Measurements from ENCODE around the gene HLA-DPB1. TPM values are rescaled to one million over a fixed set of nuclear protein-coding genes. Genes with fewer than 3 reads are reported as not detected.
A peak's percentile ranks its signal among the peaks of the same experiment; 100 is the strongest.
"Not testable (repeated sequence)": the region's sequence is repeated elsewhere in the genome, so short reads cannot be mapped to it uniquely, and the experiment has no call there.

Gene HLA-DPB1
- total RNA-seq, 1 donor from 2014 or later: 853 TPM

DNA sequence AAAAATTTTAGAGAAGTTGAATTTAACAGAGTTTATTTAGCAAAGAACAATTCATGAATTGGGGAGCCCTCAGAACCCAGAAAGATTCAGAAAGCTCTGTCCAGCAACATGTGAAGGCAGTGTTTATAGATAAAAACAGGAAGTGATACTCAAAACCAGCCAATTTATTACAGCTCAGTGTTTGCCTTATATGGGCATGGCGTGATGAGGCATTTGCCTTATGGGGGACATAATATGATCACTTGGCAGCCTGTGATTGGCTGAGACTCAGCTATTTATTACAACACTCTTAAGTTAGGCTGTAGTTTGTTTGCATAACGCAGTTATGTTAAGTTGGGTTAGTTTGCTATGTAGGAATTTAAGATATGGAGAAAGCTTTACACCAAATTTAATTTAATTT, 13.8 kb upstream of the HLA-DPB1 start:
- H3K36me3 Mint-ChIP-seq (ENCODE audit: low read depth): peaks cover 44% of the 10 kb centered on the region
- TF ChIP-seq, protein P1, sequence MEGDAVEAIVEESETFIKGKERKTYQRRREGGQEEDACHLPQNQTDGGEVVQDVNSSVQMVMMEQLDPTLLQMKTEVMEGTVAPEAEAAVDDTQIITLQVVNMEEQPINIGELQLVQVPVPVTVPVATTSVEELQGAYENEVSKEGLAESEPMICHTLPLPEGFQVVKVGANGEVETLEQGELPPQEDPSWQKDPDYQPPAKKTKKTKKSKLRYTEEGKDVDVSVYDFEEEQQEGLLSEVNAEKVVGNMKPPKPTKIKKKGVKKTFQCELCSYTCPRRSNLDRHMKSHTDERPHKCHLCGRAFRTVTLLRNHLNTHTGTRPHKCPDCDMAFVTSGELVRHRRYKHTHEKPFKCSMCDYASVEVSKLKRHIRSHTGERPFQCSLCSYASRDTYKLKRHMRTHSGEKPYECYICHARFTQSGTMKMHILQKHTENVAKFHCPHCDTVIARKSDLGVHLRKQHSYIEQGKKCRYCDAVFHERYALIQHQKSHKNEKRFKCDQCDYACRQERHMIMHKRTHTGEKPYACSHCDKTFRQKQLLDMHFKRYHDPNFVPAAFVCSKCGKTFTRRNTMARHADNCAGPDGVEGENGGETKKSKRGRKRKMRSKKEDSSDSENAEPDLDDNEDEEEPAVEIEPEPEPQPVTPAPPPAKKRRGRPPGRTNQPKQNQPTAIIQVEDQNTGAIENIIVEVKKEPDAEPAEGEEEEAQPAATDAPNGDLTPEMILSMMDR (IDR thresholded peaks at IDR 0.05): no peak
- intact Hi-C loops (cut with micrococcal nuclease): loop anchor here (1.0 kb wide), 2 partner anchors 11 to 33 kb away; partner anchors contain the start of gene HLA-DPA1
- CTCF ChIA-PET: interaction anchor here (1.1 to 1.2 kb wide), 2 partner anchors 13 to 44 kb away, joined by 3 to 4 read pairs; no protein-coding TSS in a partner anchor
- peak overlapping the region; percentile 94 for H3K27ac Mint-ChIP-seq
- H3K4me3 Mint-ChIP-seq: peak overlapping the region; percentile 64
- peak; percentile 72 for ATAC-seq (ENCODE audit: low read depth)
- no peaks in the 10 kb centered on the region for H3K27me3 Mint-ChIP-seq
- DNase-seq: no peak
- H3K9me3 Mint-ChIP-seq: peaks cover 7% of the 10 kb centered on the region
- POLR2A ChIA-PET: interaction anchor here (0.6 to 1.7 kb wide), 17 partner anchors 8 to 1136 kb away, joined by 3 to 75 read pairs (median 5); partner anchors contain the start of genes HLA-DPA1 and HLA-DPB1
- peaks cover 52% of the 10 kb centered on the region for H3K4me1 Mint-ChIP-seq

DNA sequence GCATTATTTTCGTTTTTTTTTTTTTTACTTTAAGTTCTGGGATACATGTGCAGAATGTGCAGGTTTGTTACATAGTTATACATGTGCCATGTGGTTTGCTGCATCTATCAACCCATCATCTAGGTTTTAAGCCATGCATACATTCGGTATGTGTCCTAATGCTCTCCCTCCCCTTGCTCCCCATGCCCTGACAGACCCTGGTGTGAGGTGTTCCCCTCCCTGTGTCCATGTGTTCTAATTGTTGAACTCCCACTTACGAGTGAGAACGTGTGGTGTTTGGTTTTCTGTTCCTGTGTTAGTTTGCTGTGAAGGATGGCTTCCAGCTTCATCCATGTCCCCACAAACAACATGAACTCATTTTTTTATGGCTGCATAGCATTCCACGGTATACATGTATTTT, 12.4 kb upstream of the HLA-DPB1 start:
- Mint-ChIP-seq H3K4me1 (peaks cover 52% of the 10 kb centered on the region), H3K36me3 (ENCODE audit: low read depth) (peaks cover 59% of the 10 kb centered on the region)
- H3K4me3 Mint-ChIP-seq; H3K27ac Mint-ChIP-seq; intact Hi-C loops (cut with micrococcal nuclease); H3K9me3 Mint-ChIP-seq; H3K27me3 Mint-ChIP-seq; DNase-seq; CTCF ChIA-PET; ATAC-seq (ENCODE audit: low read depth): not testable (repeated sequence)
- POLR2A ChIA-PET: interaction anchor here (2.4 to 28.7 kb wide), 2 partner anchors 10 to 43 kb away, joined by 27 to 2264 read pairs; partner anchors contain the start of genes HLA-DOA and HLA-DPA1

DNA sequence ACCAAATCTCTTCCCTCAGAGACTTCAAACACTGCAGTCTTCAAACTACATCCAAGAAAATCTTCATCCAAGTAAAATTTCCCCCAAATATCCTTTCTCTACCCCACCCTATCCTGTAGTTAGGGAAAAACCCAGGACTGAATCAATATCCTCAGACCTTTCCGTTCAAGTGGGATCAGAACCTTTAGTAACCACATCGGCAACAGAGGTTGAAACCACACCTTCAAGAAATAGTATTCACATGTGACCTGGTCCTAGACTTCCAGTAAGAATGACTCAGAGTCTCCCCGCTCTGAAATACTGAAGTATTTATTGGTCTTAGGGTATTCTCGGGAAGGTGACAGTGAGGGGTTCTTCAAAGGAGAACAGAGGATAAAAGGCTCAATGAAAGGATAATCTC, 11.1 kb upstream of the HLA-DPB1 start:
- ChIA-PET POLR2A (interaction anchor here (0.8 to 28.7 kb wide), 5 partner anchors 8 to 140 kb away, joined by 3 to 2264 read pairs (median 26); partner anchors contain the start of genes HLA-DOA, HLA-DPA1, HLA-DPB1 and HSD17B8), CTCF (interaction anchor here (1.4 kb wide), 1 partner anchor 50 kb away, joined by 3 read pairs; no protein-coding TSS in a partner anchor)
- Mint-ChIP-seq H3K9me3 (peaks cover 6% of the 10 kb centered on the region), H3K36me3 (ENCODE audit: low read depth) (peaks cover 72% of the 10 kb centered on the region), H3K4me3 (no peak overlapping the region), H3K27me3 (no peaks in the 10 kb centered on the region), H3K27ac (peak overlapping the region; percentile 68), H3K4me1 (peaks cover 62% of the 10 kb centered on the region)
- TF ChIP-seq, protein P1 (IDR thresholded peaks at IDR 0.05): no peak
- intact Hi-C loops (cut with micrococcal nuclease): no loop called here
- no peak for DNase-seq
- ATAC-seq (ENCODE audit: low read depth): no peak

DNA sequence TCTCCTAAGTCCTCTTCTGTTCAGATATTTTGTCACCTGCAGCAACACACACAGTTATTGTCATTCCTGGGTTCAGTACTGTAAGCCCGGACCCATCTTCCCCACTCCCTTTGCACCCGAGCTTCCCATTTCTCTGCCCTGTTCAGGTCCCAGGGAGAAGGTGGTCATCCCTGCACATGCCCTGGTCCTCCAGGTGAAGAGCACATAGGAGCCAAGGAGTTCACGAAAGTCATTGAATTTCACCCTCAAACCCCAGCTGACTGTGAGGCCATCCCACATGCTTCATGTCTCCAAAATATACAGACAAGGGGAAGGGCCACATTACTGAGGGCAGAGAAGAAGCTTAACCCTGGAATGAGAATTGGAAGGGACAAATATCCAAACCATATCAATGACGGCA, 10.5 kb upstream of the HLA-DPB1 start:
- CTCF ChIA-PET: interaction anchor here (1.4 kb wide), 1 partner anchor 51 kb away, joined by 3 read pairs; no protein-coding TSS in a partner anchor
- Mint-ChIP-seq H3K27me3 (no peaks in the 10 kb centered on the region), H3K36me3 (ENCODE audit: low read depth) (peaks cover 78% of the 10 kb centered on the region), H3K9me3 (peaks cover 6% of the 10 kb centered on the region), H3K27ac (peak overlapping the region; percentile 68), H3K4me3 (no peak overlapping the region), H3K4me1 (peaks cover 68% of the 10 kb centered on the region)
- DNase-seq (no peak), ATAC-seq (ENCODE audit: low read depth) (no peak)
- intact Hi-C loops (cut with micrococcal nuclease): no loop called here
- TF ChIP-seq, protein P1 (IDR thresholded peaks at IDR 0.05): no peak
- POLR2A ChIA-PET: interaction anchor here (0.8 to 28.7 kb wide), 6 partner anchors 8 to 139 kb away, joined by 3 to 2264 read pairs (median 19); partner anchors contain the start of genes HLA-DOA, HLA-DPA1, HLA-DPB1 and HSD17B8

DNA sequence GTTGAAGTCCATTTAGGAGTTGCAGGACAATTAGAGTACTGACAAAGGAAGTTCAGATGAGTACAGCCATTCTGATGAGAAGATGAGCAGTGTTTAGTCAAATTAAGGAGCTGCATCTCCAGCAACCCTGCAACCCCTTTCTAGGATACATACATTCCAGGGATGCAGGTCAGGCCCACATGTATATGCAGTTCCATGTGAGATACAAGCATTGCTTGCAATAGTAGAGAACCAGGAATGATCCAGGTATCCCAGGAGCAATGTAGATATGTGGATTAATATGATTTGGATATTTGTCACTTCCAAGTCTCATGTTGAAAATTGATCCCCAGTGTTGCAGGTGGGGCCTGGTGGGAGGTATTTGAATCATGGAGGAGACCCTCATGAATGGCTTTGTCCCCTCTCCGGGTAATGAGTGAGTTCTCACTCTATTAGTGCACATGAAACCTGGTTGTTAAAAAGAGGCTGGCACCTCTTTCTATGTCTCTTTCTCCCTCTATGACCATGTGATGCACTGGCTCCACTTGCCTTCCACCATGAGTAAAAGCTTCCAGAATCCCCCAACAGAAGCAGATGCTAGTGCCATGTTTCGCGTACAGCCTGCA, 8.8 kb upstream of the HLA-DPB1 start:
- CTCF ChIA-PET: no interaction called here
- Mint-ChIP-seq H3K27ac (peak overlapping the region; percentile 65), H3K4me3 (no peak overlapping the region), H3K4me1 (peaks cover 74% of the 10 kb centered on the region), H3K9me3 (peaks cover 6% of the 10 kb centered on the region), H3K27me3 (no peaks in the 10 kb centered on the region), H3K36me3 (ENCODE audit: low read depth) (peaks cover 89% of the 10 kb centered on the region)
- TF ChIP-seq, protein P1 (IDR thresholded peaks at IDR 0.05): no peak
- DNase-seq (no peak), ATAC-seq (ENCODE audit: low read depth) (no peak)
- POLR2A ChIA-PET: interaction anchor here (2.5 to 28.7 kb wide), 3 partner anchors 9 to 47 kb away, joined by 12 to 2264 read pairs (median 26); partner anchors contain the start of genes HLA-DOA and HLA-DPB1
- intact Hi-C loops (cut with micrococcal nuclease): no loop called here
